Body of pancreas (tissue), 4 donors: ENCODE measurements around the gene GDPD5.

Source experiments
- POLR2A ChIP-seq, 3 donors: fragments of 450-650 bp; IDR thresholded peaks; one replicate each; pipeline ENCODE4 v1.6.1; 2016; ENCODE audit warnings: antibody characterized with exemption in 3 of 3, mild to moderate bottlenecking in 2 of 3
- TF ChIP-seq, protein P1 (sequence below), 7 experiments: fragments of 450-650 bp in 4 of 7; fragments of 200-600 bp in 3 of 7; sonication (generic) in 3 of 7; IDR thresholded peaks; one replicate each; pipeline ENCODE4 v1.5.1; 2016 to 2019; ENCODE audit warnings: antibody characterized with exemption in 7 of 7

DNA sequence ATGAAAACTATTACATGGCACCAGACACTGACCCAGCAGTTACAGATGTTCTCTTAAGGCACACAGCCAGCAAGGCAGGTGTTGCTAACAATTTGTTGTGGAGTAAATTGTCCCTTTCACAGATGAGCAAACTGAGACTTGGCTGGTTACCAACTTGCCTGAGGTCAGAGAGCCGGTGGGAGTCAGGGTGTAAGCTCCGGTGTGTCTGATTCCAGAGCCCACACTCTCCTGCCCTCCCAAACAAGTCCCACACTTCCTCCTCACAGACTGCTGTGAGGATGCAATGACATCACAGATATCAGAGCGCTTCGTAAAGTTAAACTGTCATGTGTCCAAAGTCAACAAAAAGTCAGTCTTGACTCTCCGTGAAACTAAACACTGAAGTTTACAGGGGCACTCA is 12.5 kb downstream of the GDPD5 start:
- TF ChIP-seq, protein P1, sequence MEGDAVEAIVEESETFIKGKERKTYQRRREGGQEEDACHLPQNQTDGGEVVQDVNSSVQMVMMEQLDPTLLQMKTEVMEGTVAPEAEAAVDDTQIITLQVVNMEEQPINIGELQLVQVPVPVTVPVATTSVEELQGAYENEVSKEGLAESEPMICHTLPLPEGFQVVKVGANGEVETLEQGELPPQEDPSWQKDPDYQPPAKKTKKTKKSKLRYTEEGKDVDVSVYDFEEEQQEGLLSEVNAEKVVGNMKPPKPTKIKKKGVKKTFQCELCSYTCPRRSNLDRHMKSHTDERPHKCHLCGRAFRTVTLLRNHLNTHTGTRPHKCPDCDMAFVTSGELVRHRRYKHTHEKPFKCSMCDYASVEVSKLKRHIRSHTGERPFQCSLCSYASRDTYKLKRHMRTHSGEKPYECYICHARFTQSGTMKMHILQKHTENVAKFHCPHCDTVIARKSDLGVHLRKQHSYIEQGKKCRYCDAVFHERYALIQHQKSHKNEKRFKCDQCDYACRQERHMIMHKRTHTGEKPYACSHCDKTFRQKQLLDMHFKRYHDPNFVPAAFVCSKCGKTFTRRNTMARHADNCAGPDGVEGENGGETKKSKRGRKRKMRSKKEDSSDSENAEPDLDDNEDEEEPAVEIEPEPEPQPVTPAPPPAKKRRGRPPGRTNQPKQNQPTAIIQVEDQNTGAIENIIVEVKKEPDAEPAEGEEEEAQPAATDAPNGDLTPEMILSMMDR (IDR thresholded peaks at IDR 0.05): no peak
- no peak for TF ChIP-seq POLR2A (IDR thresholded peaks at IDR 0.05)
